HG02610 (cell line): ENCODE measurements around the gene MACROH2A1.

Experiments
- ATAC-seq: cut with Tn5 transposase; IDR thresholded peaks from one replicate; pipeline ENCODE4 v1.9.1; 2021; ENCODE audit warnings: mild to moderate bottlenecking, moderate library complexity; ENCODE audit not compliant: unreplicated experiment

MACROH2A1 gene

DNA sequence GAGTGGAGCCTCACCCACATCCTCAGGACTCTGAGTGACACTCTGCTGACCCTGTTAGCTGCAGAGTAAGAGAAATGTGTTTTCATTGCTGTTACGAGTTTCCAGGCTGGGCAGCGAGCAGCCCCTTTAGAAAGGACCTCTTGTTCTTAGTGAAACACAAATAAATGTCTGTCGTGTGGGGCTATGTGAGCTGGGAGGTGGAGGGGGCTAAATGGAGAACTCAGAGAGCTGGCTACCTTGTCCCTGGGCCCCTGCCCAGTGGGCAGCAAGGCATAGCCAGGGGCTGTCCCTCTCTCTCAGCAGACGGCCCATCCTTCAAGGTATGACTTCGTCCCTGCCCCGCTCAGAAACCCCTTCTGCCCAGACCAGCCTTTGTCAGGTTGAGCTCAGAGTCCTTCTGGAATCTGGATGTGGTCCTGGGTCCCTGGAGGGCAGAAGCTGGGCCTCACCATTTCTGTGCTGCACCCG is 38.0 kb upstream of the MACROH2A1 start:
- no peak for ATAC-seq

DNA sequence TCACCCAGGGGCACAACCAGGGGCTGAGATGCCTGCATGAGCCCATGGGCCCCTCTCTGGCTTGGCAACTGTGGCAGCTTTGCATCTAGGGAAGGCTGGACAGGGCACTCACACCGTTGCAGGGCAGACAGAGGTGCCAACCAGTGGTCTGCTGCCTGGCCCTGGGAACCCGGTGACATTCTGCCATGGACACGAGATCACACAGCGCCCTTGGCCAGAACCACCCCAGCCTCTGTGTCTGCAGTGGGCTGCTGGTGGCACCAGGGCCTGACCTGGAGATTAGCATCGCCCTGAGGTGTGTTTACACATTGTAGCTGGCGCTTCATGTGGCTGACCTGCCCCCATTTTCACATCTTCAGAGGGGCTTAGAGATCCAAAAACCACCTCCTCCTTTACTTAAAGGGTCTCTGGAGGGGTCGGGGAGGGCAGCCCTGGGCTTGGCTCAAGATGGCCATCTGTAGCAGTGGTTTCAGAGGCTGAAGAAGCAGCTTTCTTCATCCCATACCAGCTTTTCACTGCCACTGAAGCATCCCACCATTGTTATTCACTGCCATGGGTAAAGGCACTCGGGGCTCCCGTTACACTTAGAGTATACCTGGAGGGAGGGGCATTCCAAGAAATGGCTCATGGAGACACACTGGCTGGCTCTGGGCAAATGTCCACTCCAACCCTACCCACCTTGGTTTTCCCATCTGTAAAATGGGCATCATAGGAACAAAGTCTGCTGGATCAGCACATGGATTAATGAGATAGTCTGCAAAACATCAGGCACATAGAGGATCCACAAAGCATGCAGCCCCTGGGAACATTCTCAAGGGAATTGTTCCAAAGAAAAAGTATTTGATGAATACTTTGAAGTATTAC is 36.7 kb upstream of the MACROH2A1 start:
- no peak for ATAC-seq

DNA sequence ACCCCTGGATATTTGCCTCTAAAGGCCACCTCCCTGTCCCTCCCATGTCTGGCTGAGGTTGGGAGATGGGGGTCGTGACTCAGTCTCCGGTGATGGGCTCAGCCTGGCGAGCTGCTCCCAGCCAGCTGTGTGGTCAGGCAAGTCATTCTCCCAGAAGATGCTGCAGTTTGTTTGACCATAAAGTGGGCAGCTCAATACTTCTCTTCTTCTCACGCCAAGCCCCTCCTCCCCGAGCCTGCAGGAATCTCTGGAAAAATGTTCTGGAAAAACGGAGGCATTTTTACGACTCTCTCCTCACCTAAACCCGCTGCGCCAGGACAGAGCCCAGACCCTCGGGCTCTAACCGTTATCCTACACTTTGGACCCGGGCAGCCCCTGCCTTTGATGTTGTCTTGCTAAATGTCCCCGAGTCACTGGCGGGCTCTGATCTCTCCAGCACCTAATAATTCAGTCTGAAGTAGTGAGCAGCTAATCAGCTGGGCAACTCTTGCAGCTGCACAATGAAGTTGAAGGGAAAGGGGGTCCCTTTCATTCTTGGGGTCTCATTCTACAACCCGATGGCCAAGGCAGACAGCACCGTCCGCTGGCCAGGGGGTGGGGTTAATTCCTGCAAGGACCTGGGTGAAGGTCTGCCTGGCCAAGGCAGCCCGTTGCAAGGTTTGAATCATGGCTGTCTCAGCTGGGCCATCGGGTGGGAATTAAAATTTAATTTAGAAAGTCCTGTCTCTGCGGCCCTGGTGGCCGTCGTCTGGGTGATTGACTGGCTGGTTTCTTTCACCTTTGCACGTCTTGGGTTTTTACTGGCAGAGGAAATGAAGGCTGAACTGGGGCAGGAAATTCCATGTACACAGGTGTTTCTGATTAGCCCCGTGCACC is 35.8 kb upstream of the MACROH2A1 start:
- ATAC-seq = no peak

DNA sequence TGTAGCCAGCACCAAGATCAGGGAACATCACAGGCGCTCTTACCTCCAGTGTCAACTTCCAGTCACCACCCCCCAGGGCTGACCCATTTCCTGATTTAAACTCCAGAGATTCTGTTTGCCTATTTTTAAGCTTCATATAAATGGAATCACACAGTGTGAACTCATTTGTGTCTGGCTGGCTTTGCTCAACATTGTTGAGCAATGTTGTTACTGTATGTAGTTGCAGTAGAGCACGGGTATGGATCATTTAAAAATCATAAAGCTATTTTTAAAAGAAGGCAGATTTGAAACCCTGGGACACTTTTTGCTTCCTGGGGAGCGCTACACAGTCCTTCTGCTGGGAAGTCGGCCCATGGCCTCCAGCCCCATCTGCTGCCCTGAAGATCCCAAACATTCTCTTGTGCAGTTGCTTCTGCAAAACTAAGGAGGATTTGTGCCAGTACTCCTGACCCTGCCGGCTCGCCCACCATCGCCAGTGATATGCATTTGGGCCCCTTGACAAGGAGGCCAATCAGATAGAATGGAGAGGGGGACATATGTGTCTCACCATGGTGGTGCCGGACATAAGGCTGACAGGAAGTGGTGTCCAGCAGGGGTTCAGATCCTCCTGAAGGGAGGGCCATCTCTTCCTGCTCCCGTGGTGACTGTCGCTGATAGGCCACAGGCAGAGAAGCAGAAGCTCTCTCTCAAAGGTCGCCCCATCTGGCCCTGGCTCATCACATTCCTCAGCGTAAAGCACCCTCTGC is 34.8 kb upstream of the MACROH2A1 start:
- ATAC-seq = no peak

DNA sequence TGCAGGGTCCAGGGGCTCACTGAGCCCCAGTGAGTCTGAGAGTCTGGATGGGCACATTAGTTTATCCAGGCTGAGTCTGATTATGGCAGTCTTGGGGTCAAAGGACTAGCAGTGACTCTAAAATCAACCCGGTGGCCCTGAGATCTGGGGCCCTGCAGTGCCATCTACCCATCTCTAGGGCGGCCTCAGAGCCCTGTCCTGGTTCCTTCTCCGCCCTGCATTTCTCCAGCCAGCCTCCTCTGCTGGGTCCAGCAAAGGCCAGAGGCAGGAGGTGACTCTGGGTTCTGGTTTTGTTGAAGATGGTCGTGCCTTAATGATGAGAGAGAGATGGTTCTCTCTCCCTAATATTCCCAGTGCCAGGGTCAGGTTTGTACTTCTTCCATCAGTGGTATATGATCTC is 33.1 kb upstream of the MACROH2A1 start:
- no peak for ATAC-seq

DNA sequence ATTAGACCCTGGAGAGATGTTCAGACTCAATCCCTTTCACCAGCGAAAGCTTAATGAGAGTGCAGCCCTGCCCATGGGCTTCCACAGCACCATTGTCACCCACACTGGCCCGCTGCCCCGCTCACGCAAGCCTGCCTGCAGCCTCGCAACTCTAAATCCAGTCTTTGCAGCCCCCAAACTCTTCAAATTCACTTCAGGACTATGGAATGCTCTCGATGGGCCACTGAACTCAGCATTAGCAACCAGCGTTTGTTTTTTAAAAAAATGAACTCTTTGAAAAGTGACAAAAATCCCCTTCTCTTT is 31.1 kb upstream of the MACROH2A1 start:
- ATAC-seq = no peak

DNA sequence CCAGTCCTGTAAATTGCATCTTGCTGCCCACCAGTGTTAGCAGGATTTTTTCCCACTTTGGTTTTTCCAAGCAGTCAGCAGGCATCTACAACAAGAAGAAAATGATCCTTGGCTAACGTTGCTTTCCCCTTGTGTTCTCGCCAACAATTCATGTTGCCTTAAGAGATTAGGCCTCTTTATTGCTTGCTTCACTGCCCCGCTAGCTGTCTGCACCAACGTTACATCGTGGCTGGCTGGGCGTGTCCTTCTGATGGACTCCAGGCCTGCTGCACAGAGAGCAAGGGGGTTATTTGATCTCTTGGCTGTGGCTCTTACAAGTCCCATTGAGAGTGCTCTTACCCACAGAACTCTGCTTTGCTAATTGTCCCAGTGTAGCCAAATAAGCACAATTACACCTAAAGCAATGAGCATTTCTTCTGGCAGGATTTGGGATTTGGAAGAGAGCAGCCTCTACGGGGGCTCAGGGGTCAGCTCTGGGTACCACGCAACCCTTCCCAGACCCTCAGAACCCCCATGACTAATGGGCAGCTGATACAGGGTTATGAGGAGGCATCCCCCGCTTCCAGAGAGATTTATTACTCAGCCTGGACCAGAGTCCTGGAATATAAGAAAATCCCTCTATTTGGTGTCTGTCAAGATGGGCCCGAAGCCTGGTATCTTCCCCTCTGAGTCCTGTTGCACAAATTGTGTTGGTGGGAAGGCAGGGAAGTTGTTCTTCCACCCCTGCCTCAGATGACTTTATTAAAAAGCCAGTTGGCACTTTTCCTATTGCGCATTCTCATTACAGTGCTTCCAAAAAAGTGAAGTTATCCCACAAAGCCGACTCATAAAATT is 30.5 kb upstream of the MACROH2A1 start:
- ATAC-seq = no peak

DNA sequence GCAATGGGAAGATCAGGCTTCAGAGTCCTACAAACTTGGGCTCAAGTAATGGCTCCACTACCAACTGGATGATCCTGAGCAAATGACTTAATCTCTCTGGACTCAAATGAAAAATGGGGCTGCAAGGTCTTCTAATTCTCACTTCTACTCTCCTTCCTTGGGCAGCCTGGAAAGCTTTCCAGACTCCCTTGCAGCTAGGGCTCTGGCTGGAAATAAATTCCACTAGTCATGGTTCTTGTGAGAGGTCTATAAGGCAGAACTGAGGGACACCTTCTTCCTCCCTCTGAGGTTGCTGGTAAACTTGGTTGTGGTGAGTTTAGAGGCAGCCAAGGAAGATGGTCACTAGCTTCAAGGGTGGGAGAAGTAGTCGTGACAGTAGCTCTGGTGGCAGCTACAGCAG is 29.6 kb upstream of the MACROH2A1 start:
- no peak for ATAC-seq

DNA sequence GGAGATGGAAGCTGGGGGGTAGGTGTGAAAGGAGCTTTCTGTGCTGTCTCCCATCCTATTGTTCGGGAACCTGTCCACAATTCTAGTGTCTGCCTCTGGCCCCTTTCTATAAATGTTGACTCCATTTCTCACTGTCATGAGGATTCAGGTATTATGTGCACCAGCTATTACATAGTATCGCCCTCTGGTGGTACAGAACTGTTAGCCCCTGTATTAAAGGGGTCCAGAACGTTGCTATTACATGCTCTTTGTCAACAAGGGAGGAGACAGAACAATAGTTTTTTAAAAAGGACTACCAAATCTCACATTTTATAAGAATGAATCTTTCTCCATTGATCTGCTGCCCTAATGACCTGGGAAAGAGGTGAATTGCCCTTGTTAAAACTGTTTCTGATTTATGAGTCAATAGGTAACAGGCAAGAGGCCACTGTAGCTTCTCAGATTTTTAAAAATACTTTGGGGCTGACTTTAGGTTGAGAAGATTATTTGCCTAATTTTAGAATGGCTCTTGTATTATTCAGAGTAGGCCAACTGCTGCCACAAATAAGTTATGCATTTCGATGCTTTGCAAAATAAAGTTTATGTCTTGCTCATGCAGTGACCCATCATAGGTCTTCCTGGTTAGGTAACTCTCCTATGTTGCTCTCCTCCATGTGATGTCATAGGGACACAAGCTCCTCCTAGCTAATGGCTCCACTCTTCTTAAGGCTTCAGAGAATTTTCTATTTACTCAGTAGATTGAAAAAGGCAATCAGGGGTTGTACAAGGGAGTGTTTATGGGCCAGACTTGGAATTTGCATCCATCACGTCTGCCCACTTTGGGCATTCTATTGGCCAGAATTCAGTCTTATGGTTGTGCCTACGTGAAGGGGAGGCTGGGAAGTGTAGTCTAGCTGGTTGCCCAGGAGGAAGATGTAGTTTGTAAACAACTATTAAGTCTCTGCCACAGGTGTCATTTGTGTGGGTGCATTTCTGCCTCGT is 27.4 kb upstream of the MACROH2A1 start:
- ATAC-seq = peak; percentile 75

DNA sequence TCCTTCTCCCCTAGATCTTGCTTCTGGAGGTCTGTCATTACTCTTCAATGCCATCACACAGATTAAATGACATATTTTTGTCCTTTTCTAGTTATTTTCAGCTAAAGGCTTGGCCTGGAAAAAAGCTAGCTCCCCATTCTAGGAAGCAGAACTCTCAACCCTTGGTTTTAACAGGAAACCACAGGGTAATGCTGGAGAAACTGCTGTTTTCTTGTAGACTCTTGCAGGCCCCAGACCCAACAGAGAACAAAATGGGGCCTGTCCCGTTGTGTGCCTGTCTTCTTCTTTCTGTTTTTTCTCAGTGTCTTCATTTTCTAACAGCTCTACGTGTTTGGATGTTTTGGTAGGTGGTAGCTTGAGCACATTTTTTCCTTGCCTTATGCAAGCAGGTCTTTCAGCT is 26.6 kb upstream of the MACROH2A1 start:
- ATAC-seq = no peak

DNA sequence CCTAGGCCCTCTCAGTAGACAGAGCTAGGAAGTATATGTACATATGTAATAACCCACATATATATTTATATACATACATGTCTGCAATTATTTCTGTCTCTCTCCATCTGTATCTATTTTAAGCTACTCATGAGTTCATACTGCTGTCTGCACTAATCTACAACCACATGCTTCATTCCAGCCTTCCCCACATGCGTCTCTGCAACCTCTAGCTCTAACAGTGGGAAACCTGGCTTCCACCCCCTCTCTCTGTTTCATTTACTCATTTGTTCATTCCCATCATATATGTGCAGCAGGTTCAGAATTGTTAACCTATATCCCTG is 24.8 kb upstream of the MACROH2A1 start:
- no peak for ATAC-seq

DNA sequence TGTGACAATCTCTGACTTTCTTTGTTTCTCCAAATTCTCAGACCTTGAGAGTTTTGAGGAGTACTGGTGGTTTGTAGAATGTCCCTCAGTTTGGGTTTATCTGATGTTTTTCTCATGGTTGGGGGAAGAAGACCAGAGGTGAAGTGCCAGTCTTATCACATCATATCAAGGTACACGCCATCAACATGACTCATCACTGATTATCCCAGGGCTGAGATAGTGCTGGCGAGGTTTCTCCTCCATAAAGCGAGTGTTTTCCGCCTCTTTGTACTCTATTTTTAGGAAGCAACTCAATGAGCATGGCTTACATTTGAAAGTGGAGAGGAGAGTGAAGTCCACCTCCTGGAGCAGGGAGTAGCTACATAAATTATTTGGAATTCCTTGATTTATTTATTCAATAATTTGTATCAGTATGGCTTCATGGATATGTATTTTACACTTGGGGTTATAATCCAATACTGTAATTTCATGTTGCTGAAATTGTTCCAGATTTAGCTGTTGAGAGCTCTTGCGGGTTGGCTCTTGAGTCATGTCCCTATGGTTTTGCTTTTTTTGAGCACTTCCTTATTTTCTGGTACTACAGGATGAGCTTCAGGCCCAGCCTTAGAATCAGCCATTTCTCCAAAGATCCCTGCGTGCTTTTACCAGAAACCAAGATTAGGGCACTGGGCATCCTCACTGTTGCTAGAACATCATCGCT is 24.3 kb upstream of the MACROH2A1 start:
- no peak for ATAC-seq

DNA sequence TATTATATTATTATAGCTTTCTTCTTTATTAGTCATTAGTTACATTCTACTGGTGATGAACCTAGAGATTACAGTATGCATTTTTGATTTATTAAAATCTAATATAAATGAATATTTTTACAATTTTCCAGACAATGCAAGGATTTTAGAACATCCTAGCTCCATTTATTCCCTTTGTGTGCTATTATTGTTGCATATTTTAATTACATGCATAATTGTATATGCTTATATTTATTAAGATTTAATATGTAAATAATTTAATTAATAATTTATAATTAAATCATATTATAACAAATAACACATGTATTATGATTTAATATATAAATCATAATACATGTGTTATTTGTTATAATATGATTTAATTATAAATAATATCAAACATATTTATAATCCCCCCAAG is 23.4 kb upstream of the MACROH2A1 start:
- no peak for ATAC-seq

DNA sequence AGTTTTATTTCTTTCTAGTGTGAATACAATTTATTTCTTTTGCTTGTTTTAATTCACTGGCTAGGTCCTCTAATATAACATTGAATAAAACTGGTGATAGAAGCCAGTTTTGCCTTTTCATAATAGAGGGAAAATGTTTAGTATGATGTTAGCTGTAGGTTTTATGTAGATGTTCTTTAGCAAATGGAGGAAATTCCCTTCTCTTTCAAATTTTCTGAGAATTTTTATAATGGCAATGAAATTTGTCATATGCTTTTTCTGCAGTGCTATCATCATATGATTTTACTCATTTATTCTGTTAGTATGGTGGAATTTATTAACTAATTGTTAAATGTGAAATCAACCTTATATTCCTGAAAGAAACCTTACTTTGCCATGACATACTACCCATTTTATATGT is 18.1 kb upstream of the MACROH2A1 start:
- ATAC-seq = no peak

DNA sequence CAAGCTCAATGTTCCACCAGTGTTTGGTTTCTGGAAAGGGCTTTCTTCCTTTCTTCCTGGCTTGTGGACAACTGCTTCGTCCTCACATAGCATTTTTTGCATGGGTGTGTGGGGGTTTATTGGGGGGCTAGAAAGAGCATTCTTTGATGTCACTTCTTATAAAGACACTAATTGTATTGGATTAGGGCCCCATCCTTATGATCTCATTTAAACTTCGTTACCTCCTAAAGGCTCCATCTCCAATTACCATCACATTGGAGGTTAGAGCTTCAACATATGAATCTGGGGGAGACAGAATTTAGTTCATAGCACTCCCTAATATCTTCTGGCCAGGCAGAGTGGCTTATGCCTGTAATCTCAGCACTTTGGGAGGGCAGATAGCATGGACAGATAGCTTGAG is 6.1 kb upstream of the MACROH2A1 start:
- ATAC-seq = no peak

DNA sequence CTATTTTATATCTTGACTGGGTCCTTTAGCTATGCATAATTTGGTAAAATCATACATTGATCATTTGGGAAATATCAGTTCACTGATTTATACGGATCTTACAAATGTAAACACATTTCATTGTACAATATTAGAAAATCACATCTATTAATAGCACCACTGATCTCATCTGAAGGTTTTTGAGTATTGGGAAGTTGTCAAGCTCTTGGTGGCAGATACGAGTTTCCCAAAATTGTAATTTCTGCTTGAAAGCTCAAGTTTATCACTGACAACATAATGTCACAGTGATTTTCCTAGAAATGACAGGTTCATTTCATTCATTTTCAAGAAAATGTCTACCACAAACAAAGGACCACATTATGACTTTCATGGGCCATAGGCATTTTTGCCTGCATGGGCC is 3.0 kb upstream of the MACROH2A1 start:
- no peak for ATAC-seq

DNA sequence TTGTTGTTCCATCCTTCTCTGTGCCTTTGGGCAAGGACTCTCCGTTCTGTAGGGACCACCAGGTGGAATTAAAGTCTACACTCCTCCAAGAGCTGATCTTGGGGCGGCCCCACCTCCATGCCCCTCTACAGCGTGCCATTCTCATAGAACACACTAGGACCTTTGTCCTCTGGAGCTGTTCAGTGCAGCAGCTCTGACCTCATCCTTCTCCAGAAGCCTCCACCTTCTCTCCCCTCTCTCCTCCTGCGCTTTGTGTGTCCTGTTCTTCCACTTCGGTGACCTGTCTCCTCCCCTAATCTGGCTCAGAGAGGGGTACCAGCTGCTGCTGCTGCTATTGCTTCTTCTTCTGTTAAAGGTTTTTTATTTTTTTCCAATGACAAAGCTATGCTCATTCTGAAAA is 1.8 kb upstream of the MACROH2A1 start:
- ATAC-seq = no peak

DNA sequence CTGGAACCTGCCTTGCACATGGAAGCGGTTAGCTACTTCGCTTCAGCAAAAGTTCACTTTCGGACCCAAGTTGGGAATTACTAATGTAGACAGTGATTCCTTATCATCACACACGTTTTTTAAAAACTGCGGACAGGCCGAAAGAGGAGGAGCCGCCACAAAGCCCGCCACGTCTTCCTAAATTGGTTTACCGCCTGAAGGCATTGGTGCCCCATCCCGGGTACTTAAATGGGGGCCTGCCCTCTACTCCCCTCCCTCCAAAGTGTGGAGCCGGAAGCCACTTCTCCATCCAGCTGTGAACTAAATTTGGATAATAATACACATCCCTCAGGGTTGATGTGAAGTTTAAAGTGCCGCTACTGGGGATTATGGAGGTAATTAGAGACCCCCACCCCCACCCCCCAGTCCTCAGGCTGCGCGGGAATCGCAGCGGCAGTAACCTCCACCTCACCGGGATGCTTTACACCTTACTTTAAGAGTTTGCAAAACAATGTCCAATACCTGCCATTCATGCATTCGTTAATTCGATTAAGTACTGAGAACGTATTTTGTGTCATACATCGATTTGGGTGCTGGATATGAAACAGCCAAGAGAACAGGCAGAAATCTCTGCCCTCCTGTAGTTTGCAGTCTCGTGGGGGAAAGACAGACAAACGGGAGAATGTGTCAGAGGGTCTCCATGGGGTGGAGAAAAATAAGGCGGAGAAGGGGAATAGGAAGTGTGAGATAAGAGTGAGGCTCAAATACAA is 937 bp upstream of the MACROH2A1 start:
- ATAC-seq = no peak
